GM12864 (cell line): Measurements from ENCODE around the gene RALGPS1.

Experiments used
- DNase-seq: peaks from one replicate; pipeline ENCODE4 v3.0.0-alpha.2; 2011; ENCODE audit warnings: low read depth
- H3K4me3 ChIP-seq: 2 replicates; pipeline ENCODE4 v1.5.1; 2011; ENCODE audit warnings: mild to moderate bottlenecking, low read depth, low read length, control low read depth
- CTCF ChIP-seq: IDR thresholded peaks from 2 replicates; pipeline ENCODE4 v1.5.1; 2011; ENCODE audit warnings: low read depth, mild to moderate bottlenecking, moderate library complexity, low read length, control low read depth, inconsistent platforms; ENCODE audit errors: missing control alignments

RALGPS1 gene

GRCh38 chr9:127030814-127031740, 116.5 kb downstream of the RALGPS1 start:
- TF ChIP-seq CTCF: no peak
- no peak overlapping the region for H3K4me3 ChIP-seq
- DNase-seq: no peak

- DNase-seq: no peak
- no peak for TF ChIP-seq CTCF
- no peak overlapping the region for H3K4me3 ChIP-seq
Observed at GRCh38 chr9:127032256-127032655, 117.7 kb downstream of the RALGPS1 start.

- H3K4me3 ChIP-seq: no peak overlapping the region
- DNase-seq: no peak
- no peak for TF ChIP-seq CTCF
Observed at GRCh38 chr9:127033061-127033460, 118.5 kb downstream of the RALGPS1 start.

GRCh38 chr9:127033789-127034188, 119.2 kb downstream of the RALGPS1 start:
- no peak for TF ChIP-seq CTCF
- DNase-seq: no peak
- no peak overlapping the region for H3K4me3 ChIP-seq

- DNase-seq: no peak
- no peak for TF ChIP-seq CTCF
- no peak overlapping the region for H3K4me3 ChIP-seq
Observed at GRCh38 chr9:127034691-127035090, 120.1 kb downstream of the RALGPS1 start.

GRCh38 chr9:127035423-127035822, 120.8 kb downstream of the RALGPS1 start:
- H3K4me3 ChIP-seq: no peak overlapping the region
- no peak for DNase-seq
- TF ChIP-seq CTCF: no peak

GRCh38 chr9:127035948-127036347, 121.4 kb downstream of the RALGPS1 start:
- no peak for DNase-seq
- H3K4me3 ChIP-seq: no peak overlapping the region
- TF ChIP-seq CTCF: no peak
